ENCODE results near the gene MPND.

- TF ChIP-seq, protein P1, sequence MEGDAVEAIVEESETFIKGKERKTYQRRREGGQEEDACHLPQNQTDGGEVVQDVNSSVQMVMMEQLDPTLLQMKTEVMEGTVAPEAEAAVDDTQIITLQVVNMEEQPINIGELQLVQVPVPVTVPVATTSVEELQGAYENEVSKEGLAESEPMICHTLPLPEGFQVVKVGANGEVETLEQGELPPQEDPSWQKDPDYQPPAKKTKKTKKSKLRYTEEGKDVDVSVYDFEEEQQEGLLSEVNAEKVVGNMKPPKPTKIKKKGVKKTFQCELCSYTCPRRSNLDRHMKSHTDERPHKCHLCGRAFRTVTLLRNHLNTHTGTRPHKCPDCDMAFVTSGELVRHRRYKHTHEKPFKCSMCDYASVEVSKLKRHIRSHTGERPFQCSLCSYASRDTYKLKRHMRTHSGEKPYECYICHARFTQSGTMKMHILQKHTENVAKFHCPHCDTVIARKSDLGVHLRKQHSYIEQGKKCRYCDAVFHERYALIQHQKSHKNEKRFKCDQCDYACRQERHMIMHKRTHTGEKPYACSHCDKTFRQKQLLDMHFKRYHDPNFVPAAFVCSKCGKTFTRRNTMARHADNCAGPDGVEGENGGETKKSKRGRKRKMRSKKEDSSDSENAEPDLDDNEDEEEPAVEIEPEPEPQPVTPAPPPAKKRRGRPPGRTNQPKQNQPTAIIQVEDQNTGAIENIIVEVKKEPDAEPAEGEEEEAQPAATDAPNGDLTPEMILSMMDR (IDR thresholded peaks at IDR 0.05): no peak
- peak; percentile 75 for TF ChIP-seq POLR2A (IDR thresholded peaks at IDR 0.05)
Observed at GRCh38 chr19:4343370-4344307, at the start of gene MPND.
